Measurements from ENCODE around the gene MAS1.

DNA sequence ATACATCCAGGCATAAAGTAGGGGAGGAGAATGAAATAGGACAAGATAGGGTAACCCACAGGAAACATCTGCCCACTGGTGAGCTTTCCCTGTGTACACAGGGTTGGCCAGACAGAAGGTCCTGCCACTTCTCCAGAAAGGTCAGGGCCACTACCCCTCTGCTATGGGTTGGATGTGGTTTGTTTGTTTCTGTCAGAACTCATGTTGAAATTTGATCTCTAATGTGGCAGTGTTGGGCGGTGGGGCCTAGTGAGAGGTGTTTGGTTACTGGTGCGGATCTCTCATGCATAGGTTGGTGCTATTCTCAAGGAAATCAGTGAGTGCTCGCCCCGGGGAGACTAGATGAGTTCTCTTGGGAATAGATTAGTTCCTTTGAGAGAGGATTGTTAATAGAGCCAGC lies 15.6 kb upstream of the MAS1 start:
- TF ChIP-seq, protein P1, sequence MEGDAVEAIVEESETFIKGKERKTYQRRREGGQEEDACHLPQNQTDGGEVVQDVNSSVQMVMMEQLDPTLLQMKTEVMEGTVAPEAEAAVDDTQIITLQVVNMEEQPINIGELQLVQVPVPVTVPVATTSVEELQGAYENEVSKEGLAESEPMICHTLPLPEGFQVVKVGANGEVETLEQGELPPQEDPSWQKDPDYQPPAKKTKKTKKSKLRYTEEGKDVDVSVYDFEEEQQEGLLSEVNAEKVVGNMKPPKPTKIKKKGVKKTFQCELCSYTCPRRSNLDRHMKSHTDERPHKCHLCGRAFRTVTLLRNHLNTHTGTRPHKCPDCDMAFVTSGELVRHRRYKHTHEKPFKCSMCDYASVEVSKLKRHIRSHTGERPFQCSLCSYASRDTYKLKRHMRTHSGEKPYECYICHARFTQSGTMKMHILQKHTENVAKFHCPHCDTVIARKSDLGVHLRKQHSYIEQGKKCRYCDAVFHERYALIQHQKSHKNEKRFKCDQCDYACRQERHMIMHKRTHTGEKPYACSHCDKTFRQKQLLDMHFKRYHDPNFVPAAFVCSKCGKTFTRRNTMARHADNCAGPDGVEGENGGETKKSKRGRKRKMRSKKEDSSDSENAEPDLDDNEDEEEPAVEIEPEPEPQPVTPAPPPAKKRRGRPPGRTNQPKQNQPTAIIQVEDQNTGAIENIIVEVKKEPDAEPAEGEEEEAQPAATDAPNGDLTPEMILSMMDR (IDR thresholded peaks at IDR 0.05), result no peak
- TF ChIP-seq ZFX (IDR thresholded peaks at IDR 0.05; ENCODE audit: borderline replicate concordance), result no peak
